SK-N-MC (cell line): ENCODE data around the gene SECTM1.

Experiments used
- DNase-seq: peaks from one replicate; pipeline ENCODE4 v3.0.0-alpha.2; 2011; ENCODE audit warnings: low read depth, low spot score
- H3K27ac ChIP-seq: fragments of 200-600 bp; sonication (generic); 2 replicates; pipeline ENCODE4 v1.5.1; 2016; ENCODE audit warnings: mixed run types
- H3K36me3 ChIP-seq: fragments of 200-600 bp; sonication (generic); 2 replicates; pipeline ENCODE4 v1.6.1; 2017; ENCODE audit warnings: antibody characterized with exemption, low read length, mixed read lengths; ENCODE audit not compliant: insufficient read depth
- H3K4me3 ChIP-seq: fragments of 200-600 bp; sonication (generic); 2 replicates; pipeline ENCODE4 v1.5.1; 2016
- H3K9ac ChIP-seq: fragments of 200-600 bp; sonication (generic); 2 replicates; pipeline ENCODE4 v1.8.0; 2017; ENCODE audit warnings: mixed run types, mixed read lengths; ENCODE audit not compliant: insufficient read length
- H3K9me3 ChIP-seq: fragments of 200-600 bp; sonication (generic); 2 replicates; pipeline ENCODE4 v1.6.1; 2017; ENCODE audit warnings: low read depth, mild to moderate bottlenecking, antibody characterized with exemption, low read length, moderate library complexity, mixed read lengths
- EZH2 ChIP-seq: fragments of 200-600 bp; sonication (generic); IDR thresholded peaks from one replicate; pipeline ENCODE4 v1.6.1; 2017; ENCODE audit warnings: antibody characterized with exemption
- FOXP2 ChIP-seq: optimal IDR thresholded peaks from 2 replicates; pipeline ENCODE3; 2011; ENCODE audit warnings: mild to moderate bottlenecking, moderate library complexity; ENCODE audit not compliant: insufficient read depth; ENCODE audit errors: extremely low read length, control extremely low read depth
- POLR2AphosphoS5 ChIP-seq: IDR thresholded peaks from 2 replicates; pipeline ENCODE4 v1.6.1; 2012; ENCODE audit warnings: mild to moderate bottlenecking, low read depth, low read length, borderline replicate concordance

SECTM1 gene

DNA sequence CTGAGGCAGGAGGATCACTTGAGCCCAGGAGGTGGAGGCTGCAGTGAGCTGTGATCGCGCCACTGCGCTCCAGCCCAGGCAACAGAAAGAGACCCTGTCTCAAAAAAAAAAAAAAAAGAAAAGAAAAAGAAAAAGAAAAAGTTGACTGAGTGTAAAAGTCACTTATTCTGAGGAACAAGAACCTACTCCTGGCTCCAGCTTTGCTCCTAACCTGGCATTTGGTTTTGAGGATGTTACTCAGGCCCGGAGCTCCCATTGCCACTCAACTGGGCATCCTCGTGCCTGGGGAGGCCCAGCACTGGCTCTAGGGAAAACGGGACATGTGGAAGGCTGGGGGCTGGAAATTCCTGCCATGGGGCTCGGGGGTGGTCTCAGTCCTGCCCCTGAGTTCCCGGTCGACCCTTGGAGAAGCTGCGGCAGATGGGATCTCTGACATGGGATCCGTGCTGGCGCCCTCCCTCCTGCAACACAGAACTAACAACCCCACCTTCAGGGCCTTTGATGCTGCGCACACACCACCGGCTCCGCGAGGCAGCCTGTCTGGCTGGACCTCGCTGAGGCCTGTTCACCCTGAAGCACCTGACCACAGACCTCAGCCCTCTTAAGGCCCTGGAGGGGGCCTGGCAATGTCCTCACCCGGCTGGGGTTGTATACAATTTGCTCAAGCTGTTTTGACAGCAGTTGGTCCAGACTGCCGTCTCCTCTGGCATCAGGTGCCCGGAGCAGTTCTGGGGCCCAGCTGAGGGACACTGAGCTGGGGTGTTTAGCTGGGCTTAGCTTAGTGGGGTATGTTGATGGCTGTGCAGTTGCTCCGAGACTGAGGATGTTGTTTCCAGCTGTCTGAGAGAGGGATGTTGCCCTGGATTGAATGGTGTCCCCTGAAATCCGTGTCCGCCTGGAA is 28.5 kb downstream of the SECTM1 start:
- Histone ChIP-seq H3K9ac (no peak overlapping the region), H3K4me3 (no peak overlapping the region)
- no peak for DNase-seq

DNA sequence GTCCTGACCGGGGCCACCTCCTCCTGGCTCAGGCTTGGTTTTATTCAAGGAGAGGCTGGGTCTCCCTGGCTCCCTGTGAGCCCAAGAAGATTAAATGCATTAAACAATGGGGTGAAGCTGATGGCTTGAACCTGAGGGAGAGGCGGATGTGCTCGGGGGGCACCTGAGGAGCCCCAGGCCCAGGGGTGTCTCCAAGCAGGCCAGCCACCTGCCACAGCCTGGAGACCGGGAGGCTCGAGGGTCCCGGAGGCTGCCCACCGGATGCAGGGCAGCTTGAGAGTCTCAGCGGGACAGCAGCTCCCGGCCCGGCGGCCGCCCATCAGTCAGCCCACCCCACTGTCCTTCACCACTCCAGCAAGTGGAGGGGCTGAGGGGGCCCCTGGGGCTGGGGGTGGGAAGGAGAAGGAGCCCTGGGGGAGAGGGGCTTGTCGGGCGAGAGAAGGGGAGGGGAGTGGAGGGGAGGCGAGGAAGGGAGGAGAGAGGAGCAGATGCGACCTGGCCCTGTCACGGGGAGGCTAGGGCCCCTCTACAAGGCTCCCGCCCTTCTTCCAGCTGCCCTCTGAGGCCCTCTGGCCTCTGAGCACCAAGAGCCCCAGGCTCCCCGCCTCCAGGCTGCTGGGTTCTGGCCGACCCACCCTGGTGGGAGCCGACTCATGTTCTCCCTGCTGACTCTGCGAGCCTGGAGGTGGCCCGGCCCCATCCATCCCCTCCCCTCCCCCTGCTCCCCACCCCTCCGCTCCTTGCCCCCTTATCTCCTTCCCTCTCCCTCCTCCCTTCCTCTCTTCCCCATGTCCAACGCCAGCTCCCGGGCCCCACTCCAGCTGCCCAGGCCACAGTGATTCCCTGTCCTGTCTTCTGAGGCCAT is 29.4 kb downstream of the SECTM1 start:
- Histone ChIP-seq H3K9ac (no peak overlapping the region), H3K36me3 (no peaks in the 10 kb centered on the region), H3K4me3 (no peak overlapping the region), H3K9me3 (no peaks in the 10 kb centered on the region), H3K27ac (no peak overlapping the region)
- TF ChIP-seq EZH2, result no peak
- TF ChIP-seq POLR2AphosphoS5, result no peak
- TF ChIP-seq FOXP2, result no peak
- DNase-seq, result no peak

More for the DNA sequence above, 28.5 kb downstream of the SECTM1 start:
- H3K27ac ChIP-seq, result 0 out of 2 replicates have a peak overlapping the region, but pooled peaks have one; percentile 0
- TF ChIP-seq EZH2 (no peak), POLR2AphosphoS5 (no peak), FOXP2 (no peak)
- H3K9me3 ChIP-seq, result no peaks in the 10 kb centered on the region
- H3K36me3 ChIP-seq, result no peaks in the 10 kb centered on the region

DNA sequence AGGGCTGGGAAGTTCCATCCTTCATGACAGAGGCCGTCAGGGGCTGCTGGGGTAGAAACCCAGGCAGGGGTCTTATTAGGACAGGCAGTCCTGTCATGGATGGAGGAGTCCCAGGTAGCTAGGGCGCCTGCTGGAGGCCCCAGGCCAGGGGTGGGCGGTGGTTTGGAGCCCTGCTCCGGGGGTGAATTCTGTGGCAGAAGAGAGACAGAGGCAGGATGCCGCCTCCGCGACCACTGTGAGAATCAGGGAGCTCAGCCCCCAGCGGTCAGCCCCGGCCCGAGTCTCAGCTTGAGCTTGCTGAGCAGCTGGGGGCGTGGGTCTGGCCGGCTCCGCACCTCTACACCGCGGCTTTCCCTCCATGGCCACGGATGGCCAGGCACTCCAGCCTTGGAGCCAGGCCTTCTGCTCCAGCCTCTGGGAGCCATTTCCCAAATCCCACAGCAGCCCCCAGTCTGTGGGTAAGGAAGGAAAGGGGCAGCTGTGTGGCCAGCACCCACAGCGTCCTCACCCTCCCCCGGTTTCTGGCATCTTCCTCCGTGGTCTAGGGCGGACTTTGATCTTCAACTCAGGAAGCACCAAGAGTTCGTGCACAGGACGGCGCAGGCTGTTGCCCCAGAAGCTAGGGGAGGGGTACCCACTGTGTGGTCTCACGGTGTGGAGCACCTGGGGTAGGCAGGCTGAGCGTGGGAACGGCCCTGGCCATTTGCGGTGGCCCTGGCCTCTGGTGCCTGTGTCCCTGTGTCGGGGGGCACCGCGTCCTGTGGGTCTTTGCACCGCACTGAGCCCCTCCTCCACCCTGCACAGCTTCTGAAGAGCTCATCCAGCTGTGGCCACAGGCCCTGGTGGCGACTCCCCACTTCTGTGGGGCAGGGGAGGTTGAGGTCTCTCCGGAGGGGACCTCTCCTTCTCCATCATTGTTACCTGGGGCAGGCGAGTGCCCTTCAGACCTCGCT is 30.3 kb downstream of the SECTM1 start:
- no peak for DNase-seq
- H3K27ac ChIP-seq, result no peak overlapping the region
- no peak overlapping the region for H3K4me3 ChIP-seq
- H3K9me3 ChIP-seq, result no peaks in the 10 kb centered on the region
- H3K36me3 ChIP-seq, result no peaks in the 10 kb centered on the region
- no peak for TF ChIP-seq POLR2AphosphoS5
- TF ChIP-seq EZH2, result no peak
- TF ChIP-seq FOXP2, result no peak
- no peak overlapping the region for H3K9ac ChIP-seq

DNA sequence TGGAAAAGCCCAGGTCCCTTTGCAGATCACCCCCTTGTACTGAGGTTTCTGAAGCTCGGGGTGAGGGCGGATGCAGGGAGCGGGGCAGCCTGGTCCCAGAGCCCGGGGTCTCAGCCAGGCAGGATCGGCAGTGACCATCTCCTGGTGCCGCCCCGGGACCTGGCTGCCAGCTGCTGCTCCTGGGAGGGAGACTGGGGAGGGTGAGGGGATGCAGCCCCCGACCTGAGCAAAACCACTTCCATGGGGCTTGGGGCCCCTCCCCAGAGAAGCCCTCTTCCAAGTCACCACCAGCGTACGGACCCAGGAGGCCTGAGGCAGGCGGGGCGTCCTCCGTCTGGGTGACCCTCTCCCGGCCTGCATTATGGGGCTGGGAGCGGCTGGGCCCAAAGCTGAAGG is 31.0 kb downstream of the SECTM1 start:
- H3K27ac ChIP-seq, result no peak overlapping the region
- H3K36me3 ChIP-seq, result no peaks in the 10 kb centered on the region
- TF ChIP-seq EZH2 (no peak), FOXP2 (no peak), POLR2AphosphoS5 (no peak)
- no peak for DNase-seq
- no peak overlapping the region for H3K9ac ChIP-seq
- no peaks in the 10 kb centered on the region for H3K9me3 ChIP-seq
- H3K4me3 ChIP-seq, result no peak overlapping the region

DNA sequence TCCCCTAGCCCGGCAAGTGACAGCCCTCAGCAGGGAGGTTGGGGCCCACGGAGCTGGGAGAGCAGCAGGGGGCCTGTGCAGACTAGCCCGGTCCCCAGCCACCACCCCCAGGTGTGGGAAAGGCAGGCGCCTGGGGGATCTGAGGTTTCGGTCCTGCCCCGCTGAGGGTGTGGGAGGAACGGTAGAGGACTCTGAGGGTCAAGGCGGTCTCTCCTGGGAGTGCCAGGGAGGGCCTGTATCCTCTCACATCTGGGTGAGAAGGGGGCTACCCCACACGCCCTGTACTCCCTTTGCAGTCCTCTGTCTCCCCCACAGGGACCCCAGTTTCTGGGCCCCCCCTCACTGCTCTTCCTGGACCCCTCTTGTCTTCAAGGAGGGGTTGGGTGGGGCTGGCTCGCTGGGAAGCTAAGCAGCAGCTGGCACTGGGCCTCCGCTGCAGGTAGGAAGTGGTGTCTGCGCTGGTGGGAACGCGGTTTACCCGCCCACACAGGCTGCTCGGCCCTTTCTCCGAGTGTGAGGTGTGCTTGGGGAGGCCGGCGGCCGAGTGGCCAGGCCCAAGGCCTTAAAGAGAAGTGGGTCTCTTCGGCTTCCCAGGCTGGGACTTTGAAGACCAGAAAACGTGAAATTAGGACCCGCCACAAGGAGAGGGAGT is 31.5 kb downstream of the SECTM1 start:
- no peak for TF ChIP-seq FOXP2
- TF ChIP-seq EZH2, result no peak
- TF ChIP-seq POLR2AphosphoS5, result no peak
- DNase-seq, result no peak
- H3K9ac ChIP-seq, result no peak overlapping the region
- no peak overlapping the region for H3K4me3 ChIP-seq
- H3K27ac ChIP-seq, result no peak overlapping the region
- H3K9me3 ChIP-seq, result no peaks in the 10 kb centered on the region
- H3K36me3 ChIP-seq, result no peaks in the 10 kb centered on the region

GRCh38 chr17:82301300-82301915 is 32.2 kb downstream of the SECTM1 start:
- no peak overlapping the region for H3K9ac ChIP-seq
- H3K27ac ChIP-seq, result no peak overlapping the region

More at GRCh38 chr17:82301300-82301915, 32.2 kb downstream of the SECTM1 start:
- no peak overlapping the region for H3K4me3 ChIP-seq
- no peaks in the 10 kb centered on the region for H3K36me3 ChIP-seq
- H3K9me3 ChIP-seq, result no peaks in the 10 kb centered on the region
- DNase-seq, result no peak
- TF ChIP-seq EZH2 (no peak), POLR2AphosphoS5 (no peak), FOXP2 (no peak)
